Astrocyte (in vitro differentiated cells and primary cell): ENCODE results near the gene GUCY2D. TPM values are rescaled to one million over a fixed set of nuclear protein-coding genes. Genes with fewer than 3 reads are reported as not detected.
A peak's percentile ranks its signal among the peaks of the same experiment; 100 is the strongest.

Source experiments
- DNase-seq: peaks from one replicate; pipeline ENCODE4 v3.0.0-alpha.2; 2010; ENCODE audit warnings: low read depth
- FAIRE-seq: peaks from 2 replicates; lab custom pipeline; 2011; peaks lifted over from hg19 to GRCh38; lab: Jason Lieb, UNC
- H2AFZ ChIP-seq: 2 replicates; pipeline ENCODE4 v1.6.0; 2012; ENCODE audit warnings: low read depth, low read length, inconsistent platforms
- H3K27ac ChIP-seq: 2 replicates; pipeline ENCODE4 v1.5.1; 2011; ENCODE audit warnings: low read depth, low read length, inconsistent platforms
- H3K27me3 ChIP-seq: 2 replicates; pipeline ENCODE4 v1.6.0; 2011; ENCODE audit warnings: low read length, inconsistent platforms; ENCODE audit not compliant: insufficient read depth
- H3K36me3 ChIP-seq: 2 replicates; pipeline ENCODE4 v1.5.1; 2011; ENCODE audit warnings: low read length, inconsistent platforms; ENCODE audit not compliant: insufficient read depth
- H3K4me1 ChIP-seq: 2 replicates; pipeline ENCODE4 v1.5.1; 2011; ENCODE audit warnings: low read length, inconsistent platforms; ENCODE audit not compliant: insufficient read depth
- H3K4me2 ChIP-seq: 2 replicates; pipeline ENCODE4 v1.6.0; 2012; ENCODE audit warnings: low read length, inconsistent platforms
- H3K4me3 ChIP-seq: 2 replicates; pipeline ENCODE4 v1.5.1; 2011; ENCODE audit warnings: low read depth, mild to moderate bottlenecking, low read length, inconsistent platforms; ENCODE audit not compliant: insufficient read depth
- H3K79me2 ChIP-seq: 2 replicates; pipeline ENCODE4 v1.6.0; 2012; ENCODE audit warnings: mild to moderate bottlenecking, low read length, inconsistent platforms; ENCODE audit not compliant: insufficient read depth
- H3K9ac ChIP-seq: 2 replicates; pipeline ENCODE4 v1.6.0; 2012; ENCODE audit warnings: mild to moderate bottlenecking, low read length, inconsistent platforms
- H3K9me3 ChIP-seq: 2 replicates; pipeline ENCODE4 v1.5.1; 2012; ENCODE audit warnings: low read depth, mild to moderate bottlenecking, low read length, inconsistent platforms; ENCODE audit not compliant: insufficient read depth
- H4K20me1 ChIP-seq: 2 replicates; pipeline ENCODE4 v1.6.0; 2012; ENCODE audit warnings: low read length, inconsistent platforms; ENCODE audit not compliant: insufficient read depth
- H3K27ac Mint-ChIP-seq: one replicate; pipeline ENCODE4 v1.8.0; 2021; ENCODE audit warnings: mild to moderate bottlenecking, mixed read lengths; ENCODE audit not compliant: unreplicated experiment
- H3K27me3 Mint-ChIP-seq: one replicate; pipeline ENCODE4 v1.8.0; 2021; ENCODE audit warnings: low read depth, mixed read lengths; ENCODE audit not compliant: unreplicated experiment
- H3K36me3 Mint-ChIP-seq: one replicate; pipeline ENCODE4 v1.8.0; 2021; ENCODE audit warnings: low read depth, mixed read lengths; ENCODE audit not compliant: unreplicated experiment
- H3K4me1 Mint-ChIP-seq: one replicate; pipeline ENCODE4 v1.8.0; 2021; ENCODE audit warnings: low read depth, mixed read lengths; ENCODE audit not compliant: unreplicated experiment
- H3K4me3 Mint-ChIP-seq: one replicate; pipeline ENCODE4 v1.8.0; 2021; ENCODE audit warnings: mild to moderate bottlenecking, moderate library complexity, mixed read lengths; ENCODE audit not compliant: unreplicated experiment
- H3K9me3 Mint-ChIP-seq: one replicate; pipeline ENCODE4 v1.8.0; 2021; ENCODE audit warnings: mild to moderate bottlenecking, mixed read lengths; ENCODE audit not compliant: unreplicated experiment
- EZH2 ChIP-seq: IDR thresholded peaks from 2 replicates; pipeline ENCODE4 v1.6.1; 2012; ENCODE audit warnings: mild to moderate bottlenecking, low read length, inconsistent platforms; ENCODE audit not compliant: insufficient read depth
- total RNA-seq: library from RNA; stranded (reverse); gene quantifications from 2 replicates; pipeline ENCODE4 v1.2.1, GENCODE V29; 2021
- TF ChIP-seq, protein P1 (sequence below): IDR thresholded peaks from 2 replicates; pipeline ENCODE4 v1.5.1; 2011; ENCODE audit warnings: low read depth, mild to moderate bottlenecking, inconsistent platforms, low read length, moderate library complexity; ENCODE audit not compliant: insufficient read depth

GUCY2D gene
- total RNA-seq, 1 donor from 2014 or later: not detected

DNA sequence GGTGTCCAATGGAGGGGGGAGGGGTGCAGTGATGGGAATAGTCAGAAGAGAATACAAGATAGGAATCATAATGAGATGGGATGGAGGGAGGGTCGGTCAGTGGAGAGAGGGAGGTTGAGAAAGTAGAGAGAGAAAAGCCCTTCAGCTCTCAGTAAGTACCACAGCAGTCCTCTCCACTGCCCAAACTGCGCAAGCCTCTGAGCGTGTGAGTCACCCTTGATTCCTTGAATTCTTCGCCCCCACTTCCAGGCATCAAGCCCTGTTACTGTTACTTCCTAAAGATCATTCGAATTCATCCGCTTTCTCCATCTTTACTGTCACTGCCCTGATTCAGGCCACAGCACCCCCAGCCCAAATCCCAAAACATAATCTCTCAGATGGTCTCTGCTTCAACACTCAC, 2.5 kb downstream of the GUCY2D start:
- peaks cover 11% of the 10 kb centered on the region for H3K4me1 ChIP-seq
- no peak overlapping the region for H3K27ac ChIP-seq
- H3K4me3 ChIP-seq: no peak overlapping the region
- H3K9ac ChIP-seq: no peak overlapping the region
- DNase-seq (peak; percentile 84), FAIRE-seq (peak; percentile 59)
- Mint-ChIP-seq H3K9me3 (peaks cover 5% of the 10 kb centered on the region), H3K4me1 (peaks cover 2% of the 10 kb centered on the region), H3K4me3 (no peak overlapping the region), H3K36me3 (no peaks in the 10 kb centered on the region), H3K27ac (no peak overlapping the region), H3K27me3 (peaks cover 49% of the 10 kb centered on the region)
- H3K9me3 ChIP-seq: peaks cover 5% of the 10 kb centered on the region
- no peaks in the 10 kb centered on the region for H3K36me3 ChIP-seq
- TF ChIP-seq EZH2: no peak
- TF ChIP-seq, protein P1, sequence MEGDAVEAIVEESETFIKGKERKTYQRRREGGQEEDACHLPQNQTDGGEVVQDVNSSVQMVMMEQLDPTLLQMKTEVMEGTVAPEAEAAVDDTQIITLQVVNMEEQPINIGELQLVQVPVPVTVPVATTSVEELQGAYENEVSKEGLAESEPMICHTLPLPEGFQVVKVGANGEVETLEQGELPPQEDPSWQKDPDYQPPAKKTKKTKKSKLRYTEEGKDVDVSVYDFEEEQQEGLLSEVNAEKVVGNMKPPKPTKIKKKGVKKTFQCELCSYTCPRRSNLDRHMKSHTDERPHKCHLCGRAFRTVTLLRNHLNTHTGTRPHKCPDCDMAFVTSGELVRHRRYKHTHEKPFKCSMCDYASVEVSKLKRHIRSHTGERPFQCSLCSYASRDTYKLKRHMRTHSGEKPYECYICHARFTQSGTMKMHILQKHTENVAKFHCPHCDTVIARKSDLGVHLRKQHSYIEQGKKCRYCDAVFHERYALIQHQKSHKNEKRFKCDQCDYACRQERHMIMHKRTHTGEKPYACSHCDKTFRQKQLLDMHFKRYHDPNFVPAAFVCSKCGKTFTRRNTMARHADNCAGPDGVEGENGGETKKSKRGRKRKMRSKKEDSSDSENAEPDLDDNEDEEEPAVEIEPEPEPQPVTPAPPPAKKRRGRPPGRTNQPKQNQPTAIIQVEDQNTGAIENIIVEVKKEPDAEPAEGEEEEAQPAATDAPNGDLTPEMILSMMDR: no peak
- H4K20me1 ChIP-seq: no peaks in the 10 kb centered on the region
- peaks cover 38% of the 10 kb centered on the region for H3K27me3 ChIP-seq
- peak overlapping the region; percentile 66 for H3K4me2 ChIP-seq
- no peak overlapping the region for H2AFZ ChIP-seq
- no peaks in the 10 kb centered on the region for H3K79me2 ChIP-seq

DNA sequence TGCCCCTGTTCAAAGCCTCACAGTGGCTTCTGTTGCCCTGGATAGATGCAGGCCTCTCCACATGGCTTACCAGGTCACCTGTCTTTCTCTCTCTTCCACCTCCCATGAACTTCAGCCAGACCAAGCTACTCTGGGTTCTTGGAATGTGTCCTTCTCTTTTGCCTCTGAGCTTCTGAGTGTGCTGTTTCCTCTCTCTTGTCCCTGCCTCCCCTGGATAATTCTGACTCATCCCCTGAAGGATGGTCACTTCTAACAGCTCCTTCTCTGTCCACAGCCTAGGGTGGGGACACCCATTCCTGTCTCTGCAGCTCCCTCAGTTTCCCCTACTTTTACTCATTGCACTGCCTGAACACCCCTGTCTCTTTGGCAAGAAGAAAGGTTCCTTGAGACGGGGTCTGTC, 2.9 kb downstream of the GUCY2D start:
- Histone ChIP-seq H3K4me2 (peak overlapping the region; percentile 66), H3K9me3 (peaks cover 5% of the 10 kb centered on the region), H3K27me3 (peaks cover 36% of the 10 kb centered on the region), H3K36me3 (no peaks in the 10 kb centered on the region), H3K27ac (no peak overlapping the region), H4K20me1 (no peaks in the 10 kb centered on the region), H3K9ac (no peak overlapping the region), H3K79me2 (no peaks in the 10 kb centered on the region), H3K4me3 (no peak overlapping the region), H2AFZ (no peak overlapping the region), H3K4me1 (peaks cover 11% of the 10 kb centered on the region)
- Mint-ChIP-seq H3K9me3 (peaks cover 5% of the 10 kb centered on the region), H3K27ac (no peak overlapping the region), H3K4me1 (peaks cover 2% of the 10 kb centered on the region), H3K36me3 (no peaks in the 10 kb centered on the region), H3K4me3 (no peak overlapping the region), H3K27me3 (peaks cover 51% of the 10 kb centered on the region)
- TF ChIP-seq, protein P1: no peak
- TF ChIP-seq EZH2: no peak
- FAIRE-seq (no peak), DNase-seq (peak; percentile 21)

DNA sequence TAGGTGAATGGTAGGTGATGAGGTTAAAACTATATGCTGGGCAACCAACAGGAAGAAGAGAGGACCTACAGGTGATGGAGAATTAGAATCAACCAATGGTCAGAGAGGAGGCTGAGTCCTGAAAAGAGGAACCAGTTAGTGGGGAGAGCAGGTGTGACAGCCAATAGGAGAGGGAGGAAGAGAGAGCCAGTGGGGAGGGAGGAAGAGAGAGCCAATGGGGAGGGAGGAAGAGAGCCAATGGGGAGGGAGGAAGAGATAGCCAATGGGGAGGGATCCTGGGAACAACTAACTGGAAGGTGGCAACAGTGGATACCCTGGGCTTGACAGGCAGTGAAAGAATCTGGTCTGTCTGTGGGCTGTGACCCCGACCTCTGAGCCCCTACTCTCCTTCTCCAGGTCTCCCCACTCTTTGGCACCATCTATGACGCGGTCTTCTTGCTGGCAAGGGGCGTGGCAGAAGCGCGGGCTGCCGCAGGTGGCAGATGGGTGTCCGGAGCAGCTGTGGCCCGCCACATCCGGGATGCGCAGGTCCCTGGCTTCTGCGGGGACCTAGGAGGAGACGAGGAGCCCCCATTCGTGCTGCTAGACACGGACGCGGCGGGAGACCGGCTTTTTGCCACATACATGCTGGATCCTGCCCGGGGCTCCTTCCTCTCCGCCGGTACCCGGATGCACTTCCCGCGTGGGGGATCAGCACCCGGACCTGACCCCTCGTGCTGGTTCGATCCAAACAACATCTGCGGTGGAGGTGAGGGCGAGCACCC, 3.7 kb downstream of the GUCY2D start:
- Mint-ChIP-seq H3K4me3 (no peak overlapping the region), H3K27me3 (peaks cover 47% of the 10 kb centered on the region), H3K36me3 (no peaks in the 10 kb centered on the region), H3K4me1 (peaks cover 2% of the 10 kb centered on the region), H3K9me3 (peaks cover 2% of the 10 kb centered on the region), H3K27ac (no peak overlapping the region)
- Histone ChIP-seq H3K4me3 (no peak overlapping the region), H3K9me3 (peaks cover 5% of the 10 kb centered on the region), H3K9ac (no peak overlapping the region), H3K36me3 (no peaks in the 10 kb centered on the region), H3K27me3 (peaks cover 29% of the 10 kb centered on the region), H3K4me1 (peaks cover 11% of the 10 kb centered on the region), H4K20me1 (no peaks in the 10 kb centered on the region), H3K4me2 (no peak overlapping the region), H2AFZ (no peak overlapping the region), H3K27ac (no peak overlapping the region), H3K79me2 (no peaks in the 10 kb centered on the region)
- DNase-seq (no peak), FAIRE-seq (no peak)
- no peak for TF ChIP-seq EZH2
- TF ChIP-seq, protein P1: no peak
